Activated CD4-positive, alpha-beta memory T cell treated with anti-CD3 and anti-CD28 coated beads, Interleukin-2, amount 10 ng/mL, durations not matched to agents 7 days and 5 days (primary cell): ENCODE results near the gene EPHA3. TPM values are rescaled to one million over a fixed set of nuclear protein-coding genes. Genes with fewer than 3 reads are reported as not detected.

Source experiments
- CTCF ChIA-PET: fragments of 350-600 bp; sonication (Branson Sonifier 250); formaldehyde crosslinking; loops from one replicate; lab custom pipeline; 2021; ENCODE audit warnings: antibody characterized with exemption, inconsistent platforms; lab: Charles Lee
- POLR2A ChIA-PET: fragments of 350-600 bp; sonication (Branson Sonifier 250); formaldehyde crosslinking; loops from one replicate; lab custom pipeline; 2021; ENCODE audit warnings: antibody characterized with exemption; lab: Charles Lee
- DNase-seq: peaks from one replicate; pipeline ENCODE4 v3.0.0-alpha.2; 2020
- H3K27ac Mint-ChIP-seq: one replicate; pipeline ENCODE4 v1.8.0; 2021; ENCODE audit warnings: mild to moderate bottlenecking, mixed read lengths
- H3K27me3 Mint-ChIP-seq: one replicate; pipeline ENCODE4 v1.8.0; 2021; ENCODE audit warnings: mixed read lengths
- H3K36me3 Mint-ChIP-seq: one replicate; pipeline ENCODE4 v1.8.0; 2021; ENCODE audit warnings: low read depth, mixed read lengths
- H3K4me1 Mint-ChIP-seq: one replicate; pipeline ENCODE4 v1.8.0; 2021; ENCODE audit warnings: mixed read lengths
- H3K4me3 Mint-ChIP-seq: one replicate; pipeline ENCODE4 v1.8.0; 2021; ENCODE audit warnings: mild to moderate bottlenecking, mixed read lengths
- H3K9me3 Mint-ChIP-seq: one replicate; pipeline ENCODE4 v1.8.0; 2021; ENCODE audit warnings: mixed read lengths
- total RNA-seq, 2 experiments: library from RNA; stranded (reverse); gene quantifications; one replicate each; pipeline ENCODE4 v1.2.3, GENCODE V29; 2021

EPHA3 gene
- total RNA-seq, 2 experiments from 2014 or later: 0.05 TPM; not detected in 1

GRCh38 chr3:89436846-89437245, 329.4 kb downstream of the EPHA3 start:
- Mint-ChIP-seq H3K4me3 (no peak overlapping the region), H3K27ac (no peak overlapping the region), H3K36me3 (no peaks in the 10 kb centered on the region), H3K27me3 (no peaks in the 10 kb centered on the region), H3K9me3 (peaks cover 2% of the 10 kb centered on the region), H3K4me1 (no peaks in the 10 kb centered on the region)
- ChIA-PET CTCF (no interaction called here), POLR2A (no interaction called here)
- DNase-seq: no peak

DNA sequence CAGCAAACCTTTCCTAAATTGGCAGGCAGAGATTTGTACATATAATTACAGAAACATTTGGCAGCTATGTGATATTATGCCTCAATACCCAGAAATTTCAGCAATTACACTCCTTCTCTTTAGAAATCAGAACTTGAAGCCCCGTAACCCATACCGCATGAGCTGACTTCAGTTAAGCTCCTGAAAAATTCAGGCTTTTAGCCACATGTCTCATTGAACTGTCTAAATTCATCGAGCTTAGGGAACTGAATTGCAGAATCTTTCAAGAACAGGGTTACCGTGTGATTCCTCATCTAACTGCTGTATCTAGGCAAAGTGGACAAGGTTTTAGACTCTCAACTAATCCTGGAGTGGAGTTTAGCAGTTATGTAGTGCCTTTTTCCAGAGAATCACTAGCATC, 333.0 kb downstream of the EPHA3 start:
- Mint-ChIP-seq H3K27me3 (no peaks in the 10 kb centered on the region), H3K27ac (no peak overlapping the region), H3K4me3 (no peak overlapping the region), H3K9me3 (peaks cover 2% of the 10 kb centered on the region), H3K4me1 (no peaks in the 10 kb centered on the region), H3K36me3 (no peaks in the 10 kb centered on the region)
- CTCF ChIA-PET: no interaction called here
- POLR2A ChIA-PET: no interaction called here
- DNase-seq: no peak

- H3K36me3 Mint-ChIP-seq: no peaks in the 10 kb centered on the region
- no peak for DNase-seq
- no peaks in the 10 kb centered on the region for H3K27me3 Mint-ChIP-seq
- no peaks in the 10 kb centered on the region for H3K4me1 Mint-ChIP-seq
- H3K4me3 Mint-ChIP-seq: no peak overlapping the region
- H3K27ac Mint-ChIP-seq: no peak overlapping the region
- POLR2A ChIA-PET: no interaction called here
- peaks cover 2% of the 10 kb centered on the region for H3K9me3 Mint-ChIP-seq
- CTCF ChIA-PET: no interaction called here
Observed at GRCh38 chr3:89441141-89441540, 333.7 kb downstream of the EPHA3 start.

- no peaks in the 10 kb centered on the region for H3K4me1 Mint-ChIP-seq
- H3K27ac Mint-ChIP-seq: no peak overlapping the region
- no peaks in the 10 kb centered on the region for H3K27me3 Mint-ChIP-seq
- no peaks in the 10 kb centered on the region for H3K36me3 Mint-ChIP-seq
- H3K4me3 Mint-ChIP-seq: no peak overlapping the region
- ChIA-PET CTCF (no interaction called here), POLR2A (no interaction called here)
- H3K9me3 Mint-ChIP-seq: peaks cover 3% of the 10 kb centered on the region
- DNase-seq: no peak
Observed at GRCh38 chr3:89446593-89446992, 339.2 kb downstream of the EPHA3 start.

- CTCF ChIA-PET: no interaction called here
- H3K9me3 Mint-ChIP-seq: peaks cover 5% of the 10 kb centered on the region
- H3K27me3 Mint-ChIP-seq: no peaks in the 10 kb centered on the region
- no peaks in the 10 kb centered on the region for H3K4me1 Mint-ChIP-seq
- H3K36me3 Mint-ChIP-seq: no peaks in the 10 kb centered on the region
- no peak overlapping the region for H3K27ac Mint-ChIP-seq
- POLR2A ChIA-PET: no interaction called here
- no peak overlapping the region for H3K4me3 Mint-ChIP-seq
- no peak for DNase-seq
Observed at GRCh38 chr3:89447243-89447642, 339.8 kb downstream of the EPHA3 start.

DNA sequence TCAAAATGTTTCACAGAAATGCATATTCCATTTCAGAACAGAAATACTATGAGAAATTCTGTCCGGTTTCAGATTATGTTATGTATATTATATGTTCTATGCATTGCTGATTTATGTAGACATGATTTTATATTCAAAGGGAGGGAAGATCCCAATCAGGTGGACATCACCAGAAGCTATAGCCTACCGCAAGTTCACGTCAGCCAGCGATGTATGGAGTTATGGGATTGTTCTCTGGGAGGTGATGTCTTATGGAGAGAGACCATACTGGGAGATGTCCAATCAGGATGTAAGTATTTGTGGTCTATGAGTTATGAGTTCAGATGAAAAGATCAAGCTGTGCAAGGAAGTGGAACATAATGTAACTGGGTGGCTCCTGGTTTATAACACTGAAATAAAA, 341.7 kb downstream of the EPHA3 start:
- no peak for DNase-seq
- no peaks in the 10 kb centered on the region for H3K27me3 Mint-ChIP-seq
- ChIA-PET POLR2A (no interaction called here), CTCF (no interaction called here)
- H3K27ac Mint-ChIP-seq: no peak overlapping the region
- peaks cover 5% of the 10 kb centered on the region for H3K9me3 Mint-ChIP-seq
- no peaks in the 10 kb centered on the region for H3K4me1 Mint-ChIP-seq
- H3K36me3 Mint-ChIP-seq: no peaks in the 10 kb centered on the region
- no peak overlapping the region for H3K4me3 Mint-ChIP-seq

GRCh38 chr3:89452066-89452465, 344.6 kb downstream of the EPHA3 start:
- Mint-ChIP-seq H3K27me3 (no peaks in the 10 kb centered on the region), H3K9me3 (peaks cover 5% of the 10 kb centered on the region), H3K36me3 (no peaks in the 10 kb centered on the region), H3K4me3 (no peak overlapping the region), H3K4me1 (no peaks in the 10 kb centered on the region), H3K27ac (no peak overlapping the region)
- POLR2A ChIA-PET: no interaction called here
- CTCF ChIA-PET: no interaction called here
- no peak for DNase-seq

- DNase-seq: no peak
- Mint-ChIP-seq H3K27ac (no peak overlapping the region), H3K4me1 (no peaks in the 10 kb centered on the region), H3K36me3 (no peaks in the 10 kb centered on the region), H3K4me3 (no peak overlapping the region), H3K27me3 (no peaks in the 10 kb centered on the region), H3K9me3 (peaks cover 10% of the 10 kb centered on the region)
- ChIA-PET POLR2A (interaction anchor here (0.7 kb wide), 1 partner anchor 34 kb away, joined by 3 read pairs; no protein-coding TSS in a partner anchor), CTCF (no interaction called here)
Observed at GRCh38 chr3:89455240-89455639, 347.8 kb downstream of the EPHA3 start.

DNA sequence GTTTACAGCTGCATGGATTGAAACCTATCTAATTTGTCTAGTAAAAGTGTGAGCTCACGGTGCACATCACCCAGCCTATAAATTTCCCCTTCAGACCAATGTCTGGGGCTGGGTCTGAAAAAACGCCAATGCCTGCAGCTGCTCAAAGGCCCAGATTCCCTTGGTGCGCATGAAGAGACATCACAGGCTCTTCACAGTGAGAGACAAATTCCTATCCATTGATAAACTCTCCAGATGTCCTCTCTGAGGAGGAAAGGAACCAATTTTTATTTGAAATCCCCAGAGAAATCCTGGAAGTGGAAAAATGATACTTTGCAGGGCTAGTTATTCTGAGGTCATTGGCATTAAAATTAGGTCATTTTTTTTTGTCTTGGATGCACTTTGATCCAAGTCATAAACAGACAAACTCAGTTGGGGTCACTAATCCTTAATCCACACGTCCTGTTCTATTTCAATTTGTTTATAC, 360.5 kb downstream of the EPHA3 start:
- Mint-ChIP-seq H3K4me3 (no peak overlapping the region), H3K4me1 (no peaks in the 10 kb centered on the region), H3K9me3 (no peaks in the 10 kb centered on the region), H3K36me3 (no peaks in the 10 kb centered on the region), H3K27ac (no peak overlapping the region), H3K27me3 (no peaks in the 10 kb centered on the region)
- CTCF ChIA-PET: no interaction called here
- DNase-seq: no peak
- POLR2A ChIA-PET: no interaction called here

- no peak overlapping the region for H3K27ac Mint-ChIP-seq
- POLR2A ChIA-PET: no interaction called here
- no peaks in the 10 kb centered on the region for H3K36me3 Mint-ChIP-seq
- no peaks in the 10 kb centered on the region for H3K4me1 Mint-ChIP-seq
- no peak for DNase-seq
- no peak overlapping the region for H3K4me3 Mint-ChIP-seq
- H3K9me3 Mint-ChIP-seq: peaks cover 3% of the 10 kb centered on the region
- CTCF ChIA-PET: no interaction called here
- no peaks in the 10 kb centered on the region for H3K27me3 Mint-ChIP-seq
Observed at GRCh38 chr3:89472101-89472500, 364.7 kb downstream of the EPHA3 start.

- H3K9me3 Mint-ChIP-seq: peaks cover 3% of the 10 kb centered on the region
- H3K4me1 Mint-ChIP-seq: no peaks in the 10 kb centered on the region
- H3K36me3 Mint-ChIP-seq: no peaks in the 10 kb centered on the region
- CTCF ChIA-PET: no interaction called here
- H3K27ac Mint-ChIP-seq: no peak overlapping the region
- no peak overlapping the region for H3K4me3 Mint-ChIP-seq
- no peak for DNase-seq
- H3K27me3 Mint-ChIP-seq: no peaks in the 10 kb centered on the region
- POLR2A ChIA-PET: no interaction called here
Observed at GRCh38 chr3:89474333-89475130, 367.1 kb downstream of the EPHA3 start.

DNA sequence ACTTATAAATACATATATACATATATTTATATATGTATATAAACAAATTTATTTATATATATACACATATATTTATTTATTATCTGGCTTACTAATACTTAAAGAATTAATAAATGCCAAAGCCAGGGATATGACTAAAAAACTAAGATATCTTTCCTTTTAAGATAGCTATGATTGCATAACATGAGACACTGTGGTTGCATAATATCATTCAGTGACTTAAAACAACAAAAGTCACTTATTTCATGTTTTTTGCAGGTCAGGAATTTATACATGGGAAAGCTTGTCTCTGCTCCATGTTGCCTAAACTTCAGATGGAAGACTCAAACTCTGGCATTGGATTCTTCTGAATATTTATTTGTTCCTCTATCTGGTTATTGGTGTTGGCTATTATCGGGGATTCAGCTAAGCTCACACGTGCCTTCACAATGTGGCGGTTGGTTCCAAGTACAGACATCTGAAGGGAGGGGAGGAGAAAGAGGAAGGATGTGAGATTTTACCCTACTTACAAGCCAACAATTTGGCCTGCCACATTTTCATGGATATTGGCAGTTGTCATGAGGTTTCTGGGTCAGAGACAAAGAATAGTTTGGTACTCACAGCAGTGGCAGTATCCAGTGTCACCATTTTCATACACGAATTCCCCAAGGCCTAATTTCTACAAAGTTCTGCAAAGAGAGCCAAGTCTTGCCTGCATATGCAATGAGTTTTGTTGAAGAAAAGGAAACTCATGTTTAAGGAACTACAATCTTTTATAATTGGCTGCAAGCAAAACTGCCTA, 381.6 kb downstream of the EPHA3 start:
- DNase-seq: no peak
- H3K36me3 Mint-ChIP-seq: no peaks in the 10 kb centered on the region
- H3K4me3 Mint-ChIP-seq: no peak overlapping the region
- H3K27ac Mint-ChIP-seq: no peak overlapping the region
- peaks cover 2% of the 10 kb centered on the region for H3K9me3 Mint-ChIP-seq
- ChIA-PET CTCF (no interaction called here), POLR2A (no interaction called here)
- no peaks in the 10 kb centered on the region for H3K4me1 Mint-ChIP-seq
- no peaks in the 10 kb centered on the region for H3K27me3 Mint-ChIP-seq

GRCh38 chr3:89490129-89490528, 382.7 kb downstream of the EPHA3 start:
- ChIA-PET CTCF (no interaction called here), POLR2A (no interaction called here)
- H3K4me1 Mint-ChIP-seq: no peaks in the 10 kb centered on the region
- H3K27me3 Mint-ChIP-seq: no peaks in the 10 kb centered on the region
- no peak for DNase-seq
- no peak overlapping the region for H3K4me3 Mint-ChIP-seq
- no peak overlapping the region for H3K27ac Mint-ChIP-seq
- no peaks in the 10 kb centered on the region for H3K36me3 Mint-ChIP-seq
- peaks cover 2% of the 10 kb centered on the region for H3K9me3 Mint-ChIP-seq
